Measurements from ENCODE around the gene HOMER2.
"Not testable (repeated sequence)": the region's sequence is repeated elsewhere in the genome, so short reads cannot be mapped to it uniquely, and the experiment has no call there.

The HOMER2 gene

GRCh38 chr15:82964890-82965289, 12.4 kb upstream of the HOMER2 start:
- DNase-seq = no peak

- no peak for DNase-seq
Measured at GRCh38 chr15:82963471-82964341, 11.2 kb upstream of the HOMER2 start.

- DNase-seq = no peak
Measured at GRCh38 chr15:82960766-82961165, 8.2 kb upstream of the HOMER2 start.

DNA sequence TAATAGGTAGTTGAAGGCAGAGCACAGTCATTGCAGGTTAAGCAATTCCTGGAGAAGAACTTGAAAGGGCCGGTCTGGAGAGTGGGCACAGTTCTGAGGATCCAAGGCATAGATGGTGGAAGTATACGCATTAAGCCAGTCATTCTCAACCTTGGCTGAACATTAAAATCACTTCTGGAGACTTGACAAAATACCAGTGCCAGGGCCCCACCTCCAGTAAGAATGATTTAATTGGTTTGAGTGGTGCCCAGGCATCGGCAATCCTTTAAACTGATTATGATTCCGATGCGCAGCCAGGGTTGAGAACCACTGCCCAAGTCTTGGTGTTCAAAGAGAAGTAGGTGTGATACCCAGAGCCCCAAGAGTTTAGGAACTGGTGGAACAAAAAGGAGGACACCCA, 6.9 kb upstream of the HOMER2 start:
- no peak for DNase-seq

DNA sequence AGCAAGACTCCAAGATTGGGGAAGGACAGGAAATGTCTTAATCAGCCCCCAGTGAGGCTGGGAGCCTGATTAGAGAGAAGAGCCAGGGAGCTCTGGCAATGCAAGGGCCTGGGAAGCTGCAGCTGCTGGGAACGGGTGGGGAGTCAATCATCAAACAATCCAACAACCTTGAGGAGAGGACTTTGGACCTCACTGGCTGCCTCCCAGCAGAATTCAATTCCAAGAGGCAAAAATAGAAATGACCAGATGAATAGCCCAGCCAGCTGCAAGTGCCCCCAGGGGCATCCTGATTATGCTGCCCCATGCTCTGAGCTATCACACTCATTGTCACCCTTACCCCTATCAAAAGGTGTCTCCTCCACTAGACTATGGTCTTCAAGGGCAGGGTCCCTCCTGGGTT, 6.1 kb upstream of the HOMER2 start:
- no peak for DNase-seq

DNA sequence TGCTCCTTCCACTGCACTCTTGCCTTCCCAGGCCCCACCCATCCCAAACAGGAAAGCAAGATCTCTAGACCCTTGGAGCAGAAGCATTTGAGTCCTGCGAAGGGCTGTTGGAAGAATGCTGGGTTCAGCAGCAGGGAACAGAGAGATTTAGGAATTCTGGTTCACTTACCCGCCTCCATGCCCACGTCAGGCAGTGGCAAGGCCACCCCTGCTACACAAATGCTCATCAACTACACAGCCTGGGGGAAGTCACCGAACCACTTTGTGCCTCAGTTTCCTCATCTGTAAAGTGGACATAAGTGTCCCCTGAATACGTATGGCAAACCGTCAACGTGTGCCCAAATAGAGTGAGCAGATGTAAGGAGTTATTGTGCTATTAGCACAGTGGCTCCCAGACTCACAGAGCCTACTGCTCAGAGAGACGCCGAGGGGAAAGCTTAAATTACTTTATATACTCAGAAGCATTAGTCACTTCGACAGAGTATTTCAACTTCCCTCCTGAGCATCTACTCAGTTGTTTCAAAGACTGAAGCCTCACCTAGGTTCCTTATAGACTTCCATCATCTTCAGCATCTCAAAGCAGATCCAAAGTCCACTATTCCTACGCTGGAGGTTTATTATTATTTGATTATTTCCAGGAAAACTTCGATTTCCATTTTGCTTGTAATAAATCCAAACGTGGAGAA, 905 bp downstream of the HOMER2 start:
- DNase-seq = peak; percentile 33

- no peak for DNase-seq
Measured at GRCh38 chr15:82950746-82951370, 1.7 kb downstream of the HOMER2 start.

GRCh38 chr15:82950295-82950694, 2.2 kb downstream of the HOMER2 start:
- DNase-seq = no peak

- no peak for DNase-seq
Measured at GRCh38 chr15:82946155-82946701, 6.3 kb downstream of the HOMER2 start.

- no peak for DNase-seq
Measured at GRCh38 chr15:82945326-82945725, 7.2 kb downstream of the HOMER2 start.

DNA sequence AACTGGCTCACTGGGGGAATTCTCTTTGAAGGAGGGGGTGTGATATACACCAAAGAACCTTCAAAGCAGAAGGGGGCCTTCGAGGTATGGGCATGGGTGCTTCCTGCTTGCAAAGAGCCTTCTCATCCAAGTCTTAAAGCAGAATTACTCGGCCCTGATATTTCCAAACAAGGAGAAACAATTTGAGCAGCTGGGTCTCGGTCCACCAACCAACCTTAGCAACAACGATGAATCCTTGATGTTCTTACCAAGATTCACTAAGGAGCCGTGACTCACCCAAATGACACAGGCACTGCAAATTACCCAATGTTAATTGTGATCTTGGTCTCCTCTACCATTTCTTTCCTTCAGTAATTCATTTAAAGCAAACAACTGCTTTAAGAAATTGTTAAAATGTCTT, 7.7 kb downstream of the HOMER2 start:
- peak; percentile 29 for DNase-seq

DNA sequence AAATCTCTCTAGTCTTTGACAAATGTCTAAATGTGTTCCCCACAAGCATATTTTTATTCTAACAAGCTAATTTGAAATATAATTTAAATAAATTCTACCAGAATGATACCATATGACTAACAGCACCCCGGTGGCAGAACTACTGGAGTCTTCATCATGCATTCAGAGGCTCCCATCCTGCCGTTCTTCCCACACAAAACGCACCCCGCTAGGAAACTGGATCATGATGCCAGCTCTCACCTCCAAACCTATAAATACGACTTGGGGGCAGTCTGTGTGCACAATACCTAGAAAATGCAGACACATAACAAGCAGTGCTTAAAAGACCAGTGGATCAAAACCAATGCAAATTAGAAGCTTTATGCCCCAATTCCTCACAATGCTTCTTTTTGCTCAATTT, 8.5 kb downstream of the HOMER2 start:
- no peak for DNase-seq

DNA sequence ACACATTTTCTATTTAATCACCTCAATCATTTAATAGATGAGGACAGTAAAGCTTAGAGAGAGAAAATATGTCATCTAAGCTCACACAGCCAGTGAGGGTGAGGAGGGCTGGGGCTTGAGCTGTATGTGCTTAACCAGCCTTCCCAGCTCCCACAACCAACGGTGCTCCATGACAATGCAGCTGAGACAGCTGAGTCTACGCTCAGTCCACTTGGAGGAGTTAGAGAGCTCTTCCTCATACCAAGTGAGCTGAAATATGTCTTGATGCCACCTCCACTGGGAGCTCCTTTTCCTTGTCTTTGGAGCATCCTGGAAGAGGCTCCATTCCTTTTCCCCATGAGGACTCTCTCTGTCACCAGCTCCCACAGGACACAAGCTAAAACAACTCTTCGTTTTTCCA, 9.3 kb downstream of the HOMER2 start:
- DNase-seq = no peak

- DNase-seq = peak; percentile 54
Measured at GRCh38 chr15:82942691-82943090, 9.8 kb downstream of the HOMER2 start.

DNA sequence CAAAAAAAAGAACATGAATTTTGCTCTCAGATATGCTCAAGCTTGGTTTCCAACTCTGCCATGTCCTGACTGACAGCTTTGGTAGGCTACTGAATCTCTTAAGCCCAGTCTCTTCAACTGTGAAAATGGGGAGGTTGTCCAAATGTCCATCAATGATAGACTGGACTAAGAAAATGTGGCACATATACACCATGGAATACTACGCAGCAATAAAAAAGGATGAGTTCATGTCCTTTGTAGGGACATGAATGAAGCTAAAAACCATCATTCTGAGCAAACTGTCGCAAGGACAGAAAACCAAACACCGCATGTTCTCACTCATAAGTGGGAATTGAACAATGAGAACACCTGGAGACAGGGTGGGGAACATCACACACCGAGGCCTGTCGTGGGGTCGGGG, 12.8 kb downstream of the HOMER2 start:
- not testable (repeated sequence) for DNase-seq

DNA sequence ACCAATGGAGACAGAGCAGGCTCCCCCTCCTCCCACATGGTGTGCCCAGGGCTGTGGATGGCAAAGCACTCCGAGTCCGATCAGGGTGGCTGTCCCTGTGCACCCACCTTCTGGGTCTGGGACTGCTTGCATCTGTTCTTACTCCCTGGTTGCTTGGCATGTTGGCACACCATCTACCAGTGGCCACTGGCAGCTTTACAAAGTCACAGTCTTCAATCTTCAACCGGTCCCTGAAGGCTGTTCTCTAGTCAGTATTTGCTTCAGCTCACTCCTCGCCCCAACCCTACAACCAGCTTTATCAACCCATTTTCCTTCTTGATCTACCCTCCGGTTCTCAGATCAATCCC, 14.8 kb downstream of the HOMER2 start:
- DNase-seq = no peak

GRCh38 chr15:82936966-82937711, 15.4 kb downstream of the HOMER2 start:
- DNase-seq = peak; percentile 91

DNA sequence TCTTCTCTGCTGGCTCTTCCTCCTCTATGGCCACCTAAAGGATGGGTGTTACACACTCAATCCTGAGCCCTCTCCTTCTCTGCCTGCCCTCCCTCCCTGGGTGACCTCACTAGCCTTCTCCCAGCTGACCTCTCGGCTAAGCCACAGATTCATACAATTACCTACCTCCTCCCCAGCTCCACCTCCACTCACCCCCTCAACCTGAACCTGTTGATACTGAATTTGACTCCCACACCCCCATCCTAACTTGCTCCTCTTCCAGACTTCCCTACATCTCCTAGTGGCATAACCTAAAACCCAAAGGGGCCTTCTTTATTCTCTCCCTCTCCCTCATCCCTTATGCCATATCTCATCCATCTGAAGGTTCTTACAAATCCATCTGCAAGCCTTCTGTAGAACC, 17.1 kb downstream of the HOMER2 start:
- no peak for DNase-seq

GRCh38 chr15:82934100-82934880, 18.2 kb downstream of the HOMER2 start:
- DNase-seq = no peak

DNA sequence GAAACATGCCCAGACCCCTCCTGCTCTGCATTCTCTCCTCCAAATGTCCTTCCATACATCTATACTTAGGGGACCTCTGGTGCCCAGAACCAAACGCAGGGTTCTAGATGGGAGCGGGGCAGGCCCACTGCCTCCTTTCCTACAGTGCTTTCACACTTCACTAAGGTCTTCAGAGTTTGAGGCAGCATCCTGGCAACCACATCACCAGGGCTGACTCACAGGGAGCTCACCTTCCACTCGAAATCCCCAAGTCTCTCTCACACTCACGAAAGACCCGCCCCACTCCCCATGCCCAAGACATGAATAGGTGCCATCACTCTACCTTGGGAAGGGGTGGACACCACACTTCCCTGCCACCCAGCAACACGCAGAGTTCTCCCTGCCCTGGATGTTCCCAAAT, 18.9 kb downstream of the HOMER2 start:
- DNase-seq = no peak

- no peak for DNase-seq
Measured at GRCh38 chr15:82931221-82931620, 21.3 kb downstream of the HOMER2 start.

DNA sequence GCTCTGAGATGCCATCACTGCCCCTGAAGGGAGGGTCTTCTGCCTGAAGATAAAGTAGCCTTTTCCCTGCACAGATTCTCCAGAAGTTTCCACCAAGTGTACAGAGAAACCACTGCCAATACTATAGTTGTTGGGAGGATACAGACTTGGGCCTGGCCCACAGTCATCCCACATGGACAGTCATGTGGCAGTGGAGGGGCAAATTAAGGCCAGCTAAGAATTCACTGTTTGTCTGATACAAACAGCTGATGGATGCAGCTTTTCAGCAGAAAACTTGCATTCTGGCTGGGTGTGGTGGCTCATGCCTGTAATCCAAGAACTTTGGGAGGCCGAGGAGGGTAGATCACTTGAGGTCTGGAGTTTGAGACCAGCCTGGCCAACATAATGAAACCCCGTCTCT, 22.1 kb downstream of the HOMER2 start:
- no peak for DNase-seq
